ENCODE data around the gene WWOX.

DNA sequence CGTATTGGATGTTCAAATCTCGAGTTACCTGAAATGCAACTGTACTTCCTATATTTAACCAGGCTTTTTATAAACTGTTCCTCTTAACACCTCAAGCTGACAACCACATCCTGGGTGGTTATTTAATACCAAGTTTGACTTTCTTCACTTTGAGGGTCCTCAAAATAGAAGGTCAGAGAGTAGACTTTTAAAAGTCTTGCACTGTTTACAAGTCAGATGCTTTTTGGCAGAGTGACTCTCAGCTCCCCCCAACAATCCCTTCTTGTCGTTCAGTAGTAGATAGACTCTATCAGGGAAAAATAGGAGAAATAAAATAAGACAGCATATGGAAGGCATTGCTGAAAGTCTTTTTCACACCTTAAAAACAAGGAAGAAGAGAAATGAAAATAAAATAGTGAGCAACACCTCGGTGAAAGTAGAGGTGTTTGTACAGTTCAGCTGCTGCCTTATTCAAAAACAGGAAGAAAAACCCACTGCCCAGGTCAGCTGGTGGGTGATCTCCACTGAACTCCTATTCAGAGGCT is 650.4 kb downstream of the WWOX start:
- TF ChIP-seq PATZ1 (CRISPR knock-in tag; IDR thresholded peaks at IDR 0.05; ENCODE audit: borderline replicate concordance) (no peak), ZNF70 (CRISPR knock-in tag; IDR thresholded peaks at IDR 0.05) (no peak), RARB (CRISPR knock-in tag; IDR thresholded peaks at IDR 0.05) (no peak), TSHZ2 (CRISPR knock-in tag; IDR thresholded peaks at IDR 0.05) (no peak), ARNTL (CRISPR knock-in tag; IDR thresholded peaks at IDR 0.05; ENCODE audit: borderline replicate concordance, low read depth) (no peak), PPARA (CRISPR knock-in tag; IDR thresholded peaks at IDR 0.05; ENCODE audit: borderline replicate concordance) (no peak), BACH2 (CRISPR knock-in tag; IDR thresholded peaks at IDR 0.05; ENCODE audit: borderline replicate concordance) (no peak), TCF4 (CRISPR knock-in tag; IDR thresholded peaks at IDR 0.05; ENCODE audit: borderline replicate concordance) (no peak), CSRNP3 (CRISPR knock-in tag; IDR thresholded peaks at IDR 0.05) (no peak), ZFP30 (CRISPR knock-in tag; IDR thresholded peaks at IDR 0.05) (no peak)
- TF ChIP-seq, protein P1, sequence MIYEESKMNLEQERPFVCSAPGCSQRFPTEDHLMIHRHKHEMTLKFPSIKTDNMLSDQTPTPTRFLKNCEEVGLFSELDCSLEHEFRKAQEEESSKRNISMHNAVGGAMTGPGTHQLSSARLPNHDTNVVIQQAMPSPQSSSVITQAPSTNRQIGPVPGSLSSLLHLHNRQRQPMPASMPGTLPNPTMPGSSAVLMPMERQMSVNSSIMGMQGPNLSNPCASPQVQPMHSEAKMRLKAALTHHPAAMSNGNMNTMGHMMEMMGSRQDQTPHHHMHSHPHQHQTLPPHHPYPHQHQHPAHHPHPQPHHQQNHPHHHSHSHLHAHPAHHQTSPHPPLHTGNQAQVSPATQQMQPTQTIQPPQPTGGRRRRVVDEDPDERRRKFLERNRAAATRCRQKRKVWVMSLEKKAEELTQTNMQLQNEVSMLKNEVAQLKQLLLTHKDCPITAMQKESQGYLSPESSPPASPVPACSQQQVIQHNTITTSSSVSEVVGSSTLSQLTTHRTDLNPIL (CRISPR knock-in tag; IDR thresholded peaks at IDR 0.05; ENCODE audit: low read depth) = no peak

Data from SK-N-SH treated with all-trans-retinoic acid at 6 μM for 48 hours (cell line).